ENCODE measurements around the gene ENO1.

The ENO1 gene

GRCh38 chr1:8870103-8870502 is 8.4 kb downstream of the ENO1 start:
- TF ChIP-seq, protein P1, sequence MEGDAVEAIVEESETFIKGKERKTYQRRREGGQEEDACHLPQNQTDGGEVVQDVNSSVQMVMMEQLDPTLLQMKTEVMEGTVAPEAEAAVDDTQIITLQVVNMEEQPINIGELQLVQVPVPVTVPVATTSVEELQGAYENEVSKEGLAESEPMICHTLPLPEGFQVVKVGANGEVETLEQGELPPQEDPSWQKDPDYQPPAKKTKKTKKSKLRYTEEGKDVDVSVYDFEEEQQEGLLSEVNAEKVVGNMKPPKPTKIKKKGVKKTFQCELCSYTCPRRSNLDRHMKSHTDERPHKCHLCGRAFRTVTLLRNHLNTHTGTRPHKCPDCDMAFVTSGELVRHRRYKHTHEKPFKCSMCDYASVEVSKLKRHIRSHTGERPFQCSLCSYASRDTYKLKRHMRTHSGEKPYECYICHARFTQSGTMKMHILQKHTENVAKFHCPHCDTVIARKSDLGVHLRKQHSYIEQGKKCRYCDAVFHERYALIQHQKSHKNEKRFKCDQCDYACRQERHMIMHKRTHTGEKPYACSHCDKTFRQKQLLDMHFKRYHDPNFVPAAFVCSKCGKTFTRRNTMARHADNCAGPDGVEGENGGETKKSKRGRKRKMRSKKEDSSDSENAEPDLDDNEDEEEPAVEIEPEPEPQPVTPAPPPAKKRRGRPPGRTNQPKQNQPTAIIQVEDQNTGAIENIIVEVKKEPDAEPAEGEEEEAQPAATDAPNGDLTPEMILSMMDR (IDR thresholded peaks at IDR 0.05; ENCODE audit: insufficient read depth, low read depth, low read length, missing control alignments): no peak
- DNase-seq (ENCODE audit: low read depth): no peak
- no peak overlapping the region for H3K4me3 ChIP-seq (ENCODE audit: low read length)

- no peak for DNase-seq (ENCODE audit: low read depth)
- TF ChIP-seq, protein P1 (IDR thresholded peaks at IDR 0.05; ENCODE audit: insufficient read depth, low read depth, low read length, missing control alignments): no peak
Observed at GRCh38 chr1:8867878-8868567, 10.5 kb downstream of the ENO1 start.

GRCh38 chr1:8866792-8867415 is 11.6 kb downstream of the ENO1 start:
- H3K4me3 ChIP-seq (ENCODE audit: low read length): no peak overlapping the region
- DNase-seq (ENCODE audit: low read depth): no peak
- TF ChIP-seq, protein P1 (IDR thresholded peaks at IDR 0.05; ENCODE audit: insufficient read depth, low read depth, low read length, missing control alignments): no peak

More at GRCh38 chr1:8867878-8868567, 10.5 kb downstream of the ENO1 start:
- no peak overlapping the region for H3K4me3 ChIP-seq (ENCODE audit: low read length)

DNA sequence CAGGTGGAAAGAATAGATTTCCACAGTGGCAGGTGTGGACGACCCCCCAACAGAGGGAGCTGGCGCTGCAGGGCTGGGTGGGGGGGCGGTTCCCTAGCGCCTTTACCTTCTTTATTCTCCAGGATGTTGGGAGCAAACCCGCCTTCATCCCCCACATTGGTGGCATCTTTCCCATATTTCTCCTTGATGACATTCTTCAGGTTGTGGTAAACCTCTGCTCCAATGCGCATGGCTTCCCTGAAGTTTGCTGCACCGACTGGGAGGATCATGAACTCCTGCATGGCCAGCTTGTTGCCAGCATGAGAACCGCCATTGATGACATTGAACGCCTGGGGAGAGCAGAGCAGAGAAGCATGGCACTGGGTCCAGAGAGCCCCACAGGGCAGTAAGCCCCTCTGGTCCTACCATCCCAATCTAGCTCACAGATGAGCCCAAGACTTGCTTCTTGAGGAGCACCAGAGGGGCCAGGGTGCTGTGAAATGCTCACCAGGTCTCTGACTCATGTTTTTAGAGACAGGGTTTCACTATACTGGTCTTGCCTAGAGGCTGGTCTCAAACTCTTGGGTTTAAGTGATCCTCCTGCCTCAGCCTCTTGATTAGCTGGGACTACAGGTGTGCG is 12.2 kb downstream of the ENO1 start:
- H3K4me3 ChIP-seq (ENCODE audit: low read length): no peak overlapping the region
- DNase-seq (ENCODE audit: low read depth): no peak
- TF ChIP-seq, protein P1 (IDR thresholded peaks at IDR 0.05; ENCODE audit: insufficient read depth, low read depth, low read length, missing control alignments): no peak

DNA sequence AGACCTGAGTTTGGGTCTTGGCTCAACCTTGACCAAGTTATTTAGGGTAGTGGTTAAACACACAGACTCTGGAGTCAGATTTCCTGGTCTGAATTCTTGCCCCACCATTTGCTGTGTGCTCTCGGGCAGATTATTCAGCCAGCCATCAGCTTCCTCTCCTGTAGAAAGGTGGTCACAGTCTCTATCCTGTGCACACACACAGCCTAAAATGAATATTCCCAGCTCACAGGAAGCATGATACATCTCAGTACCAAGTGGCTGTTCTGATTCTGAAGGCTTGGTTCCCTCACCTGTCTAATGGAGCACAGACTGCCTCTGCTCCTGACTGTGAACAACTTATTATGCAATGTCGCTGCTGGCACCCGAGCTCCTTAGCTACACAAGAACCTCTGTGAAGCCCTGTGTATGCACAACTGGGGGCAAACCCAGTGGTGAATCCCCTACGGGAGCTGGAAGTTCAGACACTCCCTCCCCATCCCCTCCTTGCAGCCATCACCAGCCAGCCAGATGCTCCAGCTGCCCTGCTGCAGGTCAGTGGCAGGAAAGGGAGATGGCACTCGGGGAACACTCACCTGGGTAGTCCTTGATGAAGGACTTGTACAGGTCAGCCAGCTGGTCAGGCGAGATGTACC is 13.7 kb downstream of the ENO1 start:
- no peak overlapping the region for H3K4me3 ChIP-seq (ENCODE audit: low read length)
- DNase-seq (ENCODE audit: low read depth): no peak
- TF ChIP-seq, protein P1 (IDR thresholded peaks at IDR 0.05; ENCODE audit: insufficient read depth, low read depth, low read length, missing control alignments): no peak

DNA sequence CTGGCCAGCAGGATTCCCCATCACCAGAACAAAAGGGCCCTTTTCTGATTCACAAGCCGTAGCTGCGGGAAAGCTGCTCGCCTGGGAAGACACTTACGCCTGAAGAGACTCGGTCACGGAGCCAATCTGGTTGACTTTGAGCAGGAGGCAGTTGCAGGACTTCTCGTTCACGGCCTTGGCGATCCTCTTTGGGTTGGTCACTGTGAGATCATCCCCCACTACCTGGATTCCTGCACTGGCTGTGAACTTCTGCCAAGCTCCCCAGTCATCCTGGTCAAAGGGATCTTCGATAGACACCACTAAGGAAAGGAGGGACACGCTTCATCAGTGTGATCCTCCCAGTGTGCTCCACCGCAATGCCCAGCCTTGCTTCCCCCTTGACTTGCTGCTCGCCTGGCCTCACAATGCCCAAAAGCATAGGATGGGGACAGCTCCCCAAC is 14.7 kb downstream of the ENO1 start:
- H3K4me3 ChIP-seq (ENCODE audit: low read length): no peak overlapping the region
- TF ChIP-seq, protein P1 (IDR thresholded peaks at IDR 0.05; ENCODE audit: insufficient read depth, low read depth, low read length, missing control alignments): no peak
- no peak for DNase-seq (ENCODE audit: low read depth)
